GM18508 (cell line): ENCODE results near the gene CMTM7.
"Not testable (repeated sequence)": the region's sequence is repeated elsewhere in the genome, so short reads cannot be mapped to it uniquely, and the experiment has no call there.

Experiments
- ATAC-seq: cut with Tn5 transposase; IDR thresholded peaks from one replicate; pipeline ENCODE4 v1.9.1; 2021; ENCODE audit warnings: moderate number of reproducible peaks; ENCODE audit not compliant: insufficient read depth, unreplicated experiment

Gene CMTM7

DNA sequence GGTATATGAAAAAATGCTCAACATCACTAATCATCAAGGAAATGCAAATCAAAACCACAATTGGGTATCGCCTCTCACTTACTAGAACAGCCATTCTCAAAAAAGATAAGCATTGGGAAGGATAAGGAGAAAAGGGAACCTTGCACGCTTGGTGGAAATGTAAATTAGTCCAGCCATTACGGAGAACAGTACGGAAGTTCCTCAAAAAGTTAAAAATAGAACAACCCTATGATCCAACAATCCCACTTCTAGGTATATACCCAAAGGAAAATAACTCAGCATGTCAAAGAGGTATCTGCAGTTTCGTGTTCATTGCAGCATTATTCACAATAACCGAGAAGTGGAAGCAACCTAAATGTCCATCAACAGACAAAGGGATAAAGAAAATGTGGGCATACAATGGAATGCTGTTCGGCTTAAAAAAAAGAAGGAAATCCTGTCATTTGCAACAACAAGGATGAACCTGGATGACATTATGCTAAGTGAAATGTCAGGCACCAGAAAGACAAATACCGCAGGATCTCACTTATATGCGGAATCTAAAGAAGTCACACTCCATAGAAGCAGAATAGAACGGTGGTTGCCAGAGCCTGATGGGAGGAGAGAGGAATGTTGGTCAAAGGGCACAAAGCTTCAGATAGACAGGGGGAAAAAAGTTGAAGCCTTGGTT lies 11.7 kb upstream of the CMTM7 start:
- no peak for ATAC-seq

DNA sequence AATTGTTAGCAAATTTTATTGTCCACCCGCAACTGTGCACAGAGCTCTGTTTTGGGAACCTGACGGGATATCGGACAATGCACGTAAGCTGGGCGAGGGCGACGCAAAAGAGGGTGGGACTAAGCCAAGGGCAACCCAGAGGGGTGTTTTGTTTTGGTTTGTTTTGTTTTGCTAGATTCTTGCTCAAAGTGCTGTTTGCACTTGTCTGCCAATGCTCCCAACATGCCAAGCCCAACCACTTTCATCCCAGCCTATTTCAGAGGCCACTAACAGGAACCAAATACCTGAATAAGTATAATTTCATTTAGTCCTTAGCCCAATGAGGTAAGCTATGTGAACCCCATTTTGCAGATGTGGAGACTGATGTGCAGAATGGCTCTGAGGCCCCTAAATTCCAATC lies 9.7 kb upstream of the CMTM7 start:
- no peak for ATAC-seq

DNA sequence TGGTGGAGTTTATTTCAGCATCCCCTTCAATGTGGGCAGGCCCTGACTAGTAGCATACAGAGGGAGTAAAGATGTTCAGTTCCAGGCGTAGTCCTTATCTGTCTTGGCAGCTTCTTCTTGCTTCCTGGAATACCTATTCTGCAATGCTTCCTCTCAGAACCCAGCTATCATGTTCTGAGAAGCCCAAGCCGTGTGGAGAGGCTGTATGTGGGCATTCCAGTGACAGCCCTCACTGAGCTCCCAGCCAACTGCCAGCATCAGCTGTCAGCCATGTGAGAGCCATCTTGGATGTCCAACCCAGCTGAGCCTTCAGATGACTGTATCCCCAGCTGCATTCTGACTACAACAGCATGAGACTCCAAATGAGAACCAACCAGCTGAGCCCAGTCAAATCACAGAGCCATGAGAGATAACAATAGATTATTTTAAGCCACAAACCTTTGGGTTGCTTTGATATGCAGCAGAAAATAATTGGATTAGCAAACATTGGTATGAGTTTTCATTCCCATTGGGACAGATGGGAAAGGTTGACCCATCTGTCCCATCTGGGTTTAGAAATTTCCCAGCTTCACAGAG lies 8.4 kb upstream of the CMTM7 start:
- ATAC-seq, result no peak

DNA sequence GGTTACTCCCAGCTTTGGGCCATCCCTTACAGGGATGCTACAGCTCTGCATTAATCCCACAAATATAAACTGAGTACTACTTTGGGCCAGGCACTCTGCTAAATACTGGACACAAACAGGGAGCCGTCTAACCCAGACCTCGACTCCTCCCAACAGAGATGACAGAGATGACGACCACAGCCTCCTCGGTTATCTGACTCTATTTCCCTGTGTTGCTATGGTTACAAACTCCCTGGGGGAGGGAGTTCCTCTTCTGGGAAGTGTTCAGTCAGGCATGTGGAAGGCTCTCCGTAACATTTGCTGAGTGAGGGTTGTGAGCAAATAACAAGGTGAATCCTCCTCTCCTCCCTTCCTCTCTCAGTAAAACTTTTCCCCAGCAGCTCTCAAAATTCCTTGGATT lies 6.7 kb upstream of the CMTM7 start:
- ATAC-seq, result no peak

DNA sequence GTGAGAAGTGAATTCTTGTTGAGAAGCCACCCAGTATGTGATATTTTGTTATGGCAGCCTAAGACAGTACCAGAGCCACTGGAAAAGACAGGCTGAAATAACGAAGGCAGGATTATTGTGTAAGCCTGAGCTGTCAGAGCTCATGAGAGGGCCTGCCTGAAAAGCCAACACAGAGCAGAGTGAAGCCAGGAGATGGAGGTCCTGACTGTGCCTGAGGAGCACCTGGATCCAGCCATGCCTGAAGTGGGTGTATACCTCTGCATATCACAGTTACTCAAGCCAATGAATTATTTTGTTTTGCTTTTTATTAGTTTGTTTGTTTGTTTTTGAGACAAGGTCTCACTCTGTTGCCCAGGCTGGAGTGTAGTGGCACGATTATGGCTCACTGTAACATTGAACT lies 4.1 kb upstream of the CMTM7 start:
- ATAC-seq, result no peak

DNA sequence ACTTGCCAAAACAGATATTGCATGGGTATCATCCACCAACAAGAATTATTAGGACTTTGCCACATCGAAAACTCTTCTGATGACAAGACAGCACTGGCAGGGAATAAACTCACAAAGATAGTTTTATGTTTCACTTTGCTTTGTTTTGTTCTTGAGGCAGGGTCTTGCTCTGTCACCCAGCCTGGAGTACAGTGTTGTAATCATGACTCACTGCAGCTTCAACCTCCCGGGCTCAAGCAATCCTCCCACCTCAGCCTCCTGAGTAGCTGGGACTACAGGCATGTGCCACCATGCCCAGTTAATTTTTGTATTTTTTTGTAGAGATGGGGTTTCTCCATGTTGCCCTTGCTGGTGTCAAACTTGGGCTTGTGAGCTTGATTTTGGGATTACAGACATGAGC lies 2.1 kb upstream of the CMTM7 start:
- ATAC-seq, result not testable (repeated sequence)

DNA sequence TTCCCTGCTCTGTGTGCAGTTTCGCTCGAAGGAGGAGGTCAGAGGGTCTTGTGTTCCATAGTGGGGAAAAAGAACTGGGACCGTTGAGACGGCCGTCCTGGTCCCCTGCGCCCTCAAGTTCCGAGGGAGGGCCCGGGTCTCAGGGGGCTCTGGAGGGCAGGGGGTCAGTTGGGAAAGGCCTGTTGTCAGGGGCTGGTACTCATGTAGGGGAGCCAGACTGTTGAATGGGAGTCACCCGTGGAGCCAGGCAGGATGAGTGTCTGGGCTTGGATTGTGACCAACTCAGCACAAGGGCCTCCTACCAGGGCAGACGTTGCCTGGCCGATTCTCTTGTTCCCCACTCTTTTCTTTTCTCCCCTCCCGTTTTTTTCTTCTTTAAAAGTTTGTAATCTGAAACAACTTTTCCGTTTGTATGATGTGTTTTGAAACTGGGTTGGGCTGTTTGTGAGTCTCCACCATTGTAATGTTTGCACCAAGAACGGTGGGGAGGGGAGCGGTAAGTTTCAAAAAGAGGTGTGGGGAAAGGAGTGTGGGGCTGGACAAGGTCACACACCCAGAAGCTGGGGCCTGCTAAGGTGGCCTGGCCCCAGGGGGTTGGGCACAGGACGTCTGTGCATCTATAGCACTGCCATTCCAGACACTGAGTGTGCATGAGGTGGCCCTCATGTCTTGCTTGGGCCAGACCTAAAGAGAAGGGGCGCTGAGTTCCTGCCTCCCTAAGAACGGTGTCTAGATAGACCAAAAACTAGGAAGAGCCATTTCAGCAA lies 1.1 kb downstream of the CMTM7 start:
- ATAC-seq, result no peak

DNA sequence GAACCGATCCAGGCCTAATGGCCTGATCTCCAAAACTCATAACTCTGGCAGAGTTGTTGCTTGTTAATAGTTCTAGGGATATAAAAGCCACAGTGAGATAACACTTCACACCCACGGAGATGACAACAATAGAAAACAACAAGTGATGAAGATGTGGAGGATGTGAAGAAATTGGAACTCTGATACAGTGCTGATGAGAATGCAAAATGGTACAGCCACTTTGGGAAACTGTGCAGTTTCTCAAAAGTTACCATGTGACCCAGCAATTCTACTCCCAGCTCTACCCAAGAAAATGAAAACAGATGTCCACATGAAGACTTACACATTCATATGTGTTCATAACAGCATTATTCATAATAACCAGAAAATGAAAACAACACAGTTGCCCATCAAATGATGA lies 3.8 kb downstream of the CMTM7 start:
- no peak for ATAC-seq

DNA sequence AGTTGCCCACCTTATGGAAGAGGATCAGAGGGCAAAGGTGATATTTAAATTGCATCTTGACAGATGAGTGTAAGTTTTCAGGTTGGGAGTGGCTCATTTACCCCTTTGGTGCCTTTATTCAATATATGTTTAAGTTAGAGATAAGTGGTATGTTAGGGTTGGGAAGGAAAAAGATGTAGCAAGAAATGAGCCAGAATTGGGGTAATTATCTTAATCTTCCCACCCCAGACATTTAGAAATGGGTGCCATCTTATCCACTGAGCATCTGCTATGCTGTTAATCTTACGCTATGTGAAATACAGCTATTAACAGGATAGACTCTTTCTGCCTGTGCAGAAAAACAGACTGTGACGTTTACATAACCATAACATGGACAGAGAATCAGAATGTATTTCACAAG lies 6.3 kb downstream of the CMTM7 start:
- no peak for ATAC-seq

DNA sequence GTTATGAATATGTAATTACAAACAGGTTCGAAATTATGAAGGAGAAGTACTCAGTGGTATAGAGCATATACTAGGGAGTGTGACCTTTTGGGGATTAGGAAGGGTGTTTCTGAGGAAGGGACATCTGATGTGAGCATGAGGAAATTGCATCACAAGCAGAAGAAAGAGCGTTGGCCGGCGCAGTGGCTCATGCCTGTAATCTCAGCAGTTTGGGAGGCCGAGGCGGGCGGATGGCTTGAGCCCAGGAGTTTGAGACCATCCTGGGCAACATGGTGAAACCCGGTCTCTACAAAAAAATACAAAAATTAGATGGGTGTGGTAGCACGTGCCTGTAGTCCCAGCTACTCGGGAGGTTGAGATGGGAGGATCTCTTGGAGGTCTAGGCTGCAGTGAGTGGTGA lies 6.9 kb downstream of the CMTM7 start:
- ATAC-seq, result no peak

DNA sequence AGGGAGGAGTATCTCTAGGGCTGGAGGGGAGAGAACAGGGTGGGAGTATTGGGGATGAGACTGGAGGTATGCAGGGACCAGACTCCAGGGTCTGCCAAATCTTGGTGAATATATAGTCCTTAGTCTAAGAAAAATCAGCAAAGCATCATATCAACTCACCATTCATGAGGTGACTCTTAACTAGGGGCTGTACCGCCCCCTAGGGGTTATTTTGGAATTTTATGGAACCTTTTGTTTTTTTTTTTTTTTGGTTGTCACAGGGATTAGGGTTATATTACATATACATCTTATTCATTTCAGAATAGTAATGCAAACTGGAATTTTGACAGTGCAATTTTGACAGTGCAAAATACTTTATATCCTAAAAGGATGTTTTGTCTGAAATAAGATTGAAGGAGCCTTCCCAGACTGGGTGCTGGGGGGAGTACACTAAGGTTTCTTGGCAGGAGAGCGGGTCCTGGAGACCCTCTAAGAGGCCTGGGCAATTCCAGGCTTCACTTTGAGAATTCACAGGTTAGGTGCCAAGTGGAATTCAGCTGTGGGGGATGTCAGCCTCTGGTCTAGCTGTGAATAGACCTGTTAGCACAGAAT lies 7.5 kb downstream of the CMTM7 start:
- ATAC-seq, result no peak

DNA sequence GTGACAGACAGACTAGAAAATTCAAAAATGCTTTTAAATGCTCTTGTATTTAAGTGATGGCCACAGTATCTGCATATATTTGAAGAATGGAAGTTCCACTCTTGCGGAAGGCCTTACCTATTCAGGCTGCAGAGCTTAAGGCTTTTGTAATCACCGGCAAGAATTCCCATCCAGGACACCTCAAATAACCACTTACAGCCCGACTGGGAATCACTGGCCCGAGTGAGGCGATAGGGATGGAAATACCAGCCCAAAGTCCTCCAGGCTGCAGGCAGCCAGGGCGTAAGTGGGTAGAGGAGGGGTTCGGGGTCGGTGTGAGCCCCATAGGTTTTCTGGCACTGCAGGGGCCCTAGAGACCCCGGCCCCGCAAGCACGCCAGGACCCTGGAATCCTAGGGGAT lies 9.5 kb downstream of the CMTM7 start:
- no peak for ATAC-seq

DNA sequence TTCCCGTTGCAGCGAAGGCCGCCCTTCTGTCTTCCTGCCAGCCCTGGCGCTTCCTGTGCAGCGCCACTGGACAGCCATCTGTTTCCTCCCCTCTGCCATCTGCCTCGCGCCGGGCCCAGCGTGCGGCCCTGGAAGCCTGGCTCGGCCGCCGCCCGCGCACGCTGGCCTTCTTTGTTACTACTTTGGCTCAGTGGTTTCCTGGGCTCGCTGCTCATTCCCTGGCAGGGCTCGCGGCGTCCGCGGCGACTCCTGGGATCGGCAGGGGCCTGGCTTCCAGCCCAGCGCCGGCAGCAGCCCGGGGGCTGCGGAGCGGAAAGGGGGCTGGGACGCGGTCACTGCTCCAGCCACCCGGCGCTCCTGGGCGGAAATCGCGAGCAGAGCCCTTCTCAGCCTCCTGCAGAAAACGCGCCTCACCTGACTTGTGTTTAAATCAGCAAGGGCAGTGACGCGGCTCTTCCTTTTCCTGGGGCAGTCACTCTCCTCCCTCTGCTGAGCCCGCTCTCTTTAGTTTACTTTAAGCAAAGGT lies 10.0 kb downstream of the CMTM7 start:
- no peak for ATAC-seq

DNA sequence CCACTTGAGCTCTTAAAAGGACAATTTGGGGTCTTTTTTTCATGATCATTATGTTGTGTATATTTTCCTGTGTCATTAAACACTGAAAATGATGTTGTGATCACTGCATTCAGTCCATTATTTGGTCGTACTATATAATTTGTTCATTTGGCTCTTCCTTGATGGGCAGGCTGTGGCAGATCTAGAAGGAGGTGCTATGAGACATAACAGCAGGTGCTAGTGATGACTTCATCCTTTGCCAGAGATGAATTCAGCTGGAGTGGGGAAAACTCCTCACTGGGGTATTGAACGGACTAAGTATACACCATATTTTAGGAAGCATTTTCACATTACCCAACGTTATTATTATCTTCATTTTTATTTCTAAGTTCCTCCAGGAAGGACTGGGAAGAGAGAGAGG lies 12.0 kb downstream of the CMTM7 start:
- no peak for ATAC-seq

DNA sequence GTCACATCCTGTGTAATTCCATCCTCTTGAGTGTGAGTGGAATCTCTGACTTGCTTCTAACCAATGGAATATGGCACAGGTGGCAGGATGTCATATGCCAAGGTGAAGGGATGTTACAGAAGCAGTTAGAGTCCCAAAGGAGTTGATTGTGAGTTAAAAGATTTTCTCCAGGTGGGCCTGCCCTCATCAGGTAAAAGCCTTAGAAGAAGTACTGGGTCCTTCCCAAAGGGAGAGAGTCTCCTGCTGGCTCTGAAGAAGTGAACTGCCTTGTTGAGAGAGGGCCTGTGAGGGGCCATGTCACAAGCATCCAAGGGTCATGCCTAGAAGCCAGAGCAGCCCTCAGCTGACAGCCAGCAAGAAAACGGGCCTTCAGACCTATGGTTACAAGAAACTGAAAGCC lies 13.1 kb downstream of the CMTM7 start:
- ATAC-seq, result no peak

DNA sequence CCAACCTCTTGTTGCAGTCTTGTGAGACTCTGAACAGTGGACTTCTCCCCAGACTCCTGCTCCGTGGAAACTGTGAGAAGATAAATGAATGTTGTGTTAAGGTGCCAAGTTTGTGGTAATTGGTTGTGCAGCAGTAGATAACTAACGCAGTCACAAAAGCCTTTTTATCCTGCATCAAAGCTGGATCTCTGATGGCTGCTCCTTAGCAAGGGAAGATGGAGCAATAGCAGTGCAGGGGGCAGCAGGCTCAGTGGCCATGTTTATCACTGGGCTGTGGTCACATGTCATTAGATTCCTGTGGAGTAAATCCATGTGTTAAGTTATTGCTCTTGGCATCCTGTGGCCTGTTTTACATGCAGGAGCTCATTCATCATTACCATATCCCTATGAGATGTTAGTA lies 13.5 kb downstream of the CMTM7 start:
- no peak for ATAC-seq

DNA sequence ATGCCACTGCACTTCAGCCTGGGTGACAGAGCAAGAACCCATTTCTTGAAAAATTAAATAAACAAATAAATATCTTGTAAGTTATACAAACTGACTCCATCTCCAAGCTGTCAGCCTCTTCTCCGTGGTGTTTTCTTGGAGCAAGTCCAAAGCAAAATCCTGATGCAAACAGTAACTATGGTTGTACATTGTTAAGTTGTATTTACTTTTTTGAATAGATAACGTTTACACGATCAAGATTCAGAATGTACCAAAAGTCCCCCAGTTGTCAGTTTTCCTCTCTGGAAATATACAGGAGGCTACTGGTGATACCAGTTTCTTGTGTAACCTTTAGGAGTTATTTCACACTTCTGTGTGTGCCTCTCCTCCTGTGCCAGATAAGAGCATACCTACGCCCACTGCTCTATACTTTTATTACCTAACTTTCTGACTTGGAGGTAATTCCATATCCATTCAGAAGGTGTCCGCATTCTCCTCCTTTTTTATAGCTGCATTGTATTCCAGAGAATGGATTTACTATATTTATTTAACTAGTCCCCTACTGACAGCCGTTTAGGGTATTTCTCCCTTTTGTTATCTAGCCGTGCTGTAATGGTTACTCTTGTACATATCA lies 14.2 kb downstream of the CMTM7 start:
- ATAC-seq, result no peak

DNA sequence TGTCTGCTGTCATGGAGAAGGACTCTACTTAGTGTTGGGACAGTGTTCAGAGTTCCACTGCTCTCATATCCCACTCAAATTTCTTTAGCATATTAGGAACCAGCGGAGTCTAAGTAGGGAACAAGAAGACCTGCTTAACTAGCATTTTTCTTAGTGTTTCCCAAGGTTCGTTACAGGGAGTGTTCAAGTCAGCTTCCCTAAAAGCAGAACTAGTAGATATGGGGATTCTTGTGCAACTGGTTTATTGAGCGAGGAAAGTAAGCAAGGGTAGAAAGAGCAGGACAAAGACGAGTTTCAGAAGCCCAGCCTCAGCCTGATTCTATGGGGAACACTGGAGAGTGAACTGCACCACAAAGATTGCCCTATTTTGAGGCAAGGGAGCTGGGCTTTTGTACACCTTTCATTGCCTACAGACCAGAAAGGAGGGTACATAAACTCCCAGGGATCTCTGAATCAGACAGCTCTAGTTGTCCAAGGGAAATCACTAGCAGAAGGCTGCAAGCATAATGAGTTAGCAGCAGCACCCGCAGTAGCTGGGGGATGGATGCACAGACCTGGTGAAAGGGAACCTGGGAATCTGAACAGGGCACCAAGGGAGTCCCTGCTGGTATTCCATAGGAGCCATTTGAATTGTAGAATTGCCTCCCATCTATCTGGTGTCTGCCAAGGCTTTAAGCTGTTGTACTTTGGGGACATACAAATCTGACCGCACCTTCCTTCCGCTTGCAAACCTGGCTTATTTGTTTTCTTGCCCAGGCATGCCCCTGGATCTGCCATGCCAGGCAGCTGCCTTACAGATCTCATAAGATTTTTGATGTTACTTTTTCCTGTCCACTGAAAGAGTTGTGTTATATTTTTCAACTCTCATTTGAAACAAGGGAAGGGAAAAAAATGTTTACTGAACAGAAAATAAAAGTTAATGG lies 15.1 kb downstream of the CMTM7 start:
- ATAC-seq, result no peak

DNA sequence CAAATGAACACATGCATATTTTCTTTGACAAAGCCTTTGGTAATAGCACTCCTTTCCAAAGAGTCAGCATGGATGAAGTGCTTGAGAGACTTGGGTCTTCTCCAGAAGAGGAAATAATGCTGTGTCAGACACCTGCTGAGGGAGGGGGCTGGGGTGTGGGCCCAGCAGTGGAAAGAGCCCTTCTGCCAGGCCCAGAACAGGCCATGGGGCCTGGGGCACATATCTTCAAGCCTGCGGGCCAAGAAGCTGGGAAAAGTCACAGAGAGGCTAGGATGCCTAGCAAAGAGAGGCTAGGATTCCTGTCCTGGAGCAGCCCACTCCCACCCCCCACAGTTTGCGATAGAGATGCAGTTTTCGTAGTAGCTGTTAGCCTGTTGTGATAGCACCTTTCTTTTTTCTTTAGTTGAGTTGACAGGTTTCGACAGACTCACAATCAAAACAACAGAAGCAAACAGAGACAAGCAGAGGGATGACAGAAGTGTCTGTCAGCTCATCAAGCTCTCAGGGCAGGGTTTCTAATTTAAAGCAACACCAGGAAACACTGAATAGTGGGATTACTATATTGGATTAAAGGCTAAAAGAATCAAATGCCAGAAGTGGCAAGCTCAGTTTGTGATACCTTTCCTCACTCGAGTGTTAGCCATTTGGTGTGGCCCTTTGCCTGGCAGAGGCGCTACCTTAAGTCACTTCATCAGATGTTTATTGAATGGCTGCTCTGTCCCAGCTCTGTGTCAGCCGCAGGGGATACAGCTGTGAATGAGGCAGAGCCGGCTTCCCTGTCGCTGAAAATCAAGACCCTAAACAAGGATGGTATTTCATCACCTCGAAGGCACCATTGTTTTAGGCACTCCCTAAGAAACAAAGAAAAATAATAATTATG lies 19.0 kb downstream of the CMTM7 start:
- no peak for ATAC-seq
